Osteocyte (in vitro differentiated cells): ENCODE data around the gene TBC1D5. TPM values are rescaled to one million over a fixed set of nuclear protein-coding genes. Genes with fewer than 3 reads are reported as not detected.

Source experiments
- DNase-seq: peaks from one replicate; pipeline ENCODE4 v3.0.0; 2021; ENCODE audit warnings: mixed read lengths; ENCODE audit not compliant: unreplicated experiment; ENCODE audit errors: extremely low spot score
- H3K27ac Mint-ChIP-seq: one replicate; pipeline ENCODE4 v1.8.0; 2021; ENCODE audit warnings: mild to moderate bottlenecking, mixed read lengths; ENCODE audit not compliant: unreplicated experiment
- H3K27me3 Mint-ChIP-seq: one replicate; pipeline ENCODE4 v1.8.0; 2021; ENCODE audit warnings: mixed read lengths; ENCODE audit not compliant: unreplicated experiment
- H3K36me3 Mint-ChIP-seq: one replicate; pipeline ENCODE4 v1.8.0; 2021; ENCODE audit warnings: mixed read lengths; ENCODE audit not compliant: unreplicated experiment
- H3K4me1 Mint-ChIP-seq: one replicate; pipeline ENCODE4 v1.8.0; 2021; ENCODE audit warnings: mixed read lengths; ENCODE audit not compliant: unreplicated experiment
- H3K4me3 Mint-ChIP-seq: one replicate; pipeline ENCODE4 v1.8.0; 2021; ENCODE audit warnings: mild to moderate bottlenecking, moderate library complexity, mixed read lengths; ENCODE audit not compliant: unreplicated experiment
- H3K9me3 Mint-ChIP-seq: one replicate; pipeline ENCODE4 v1.8.0; 2021; ENCODE audit warnings: mixed read lengths; ENCODE audit not compliant: unreplicated experiment
- total RNA-seq: library from RNA; stranded (reverse); gene quantifications from 2 replicates; pipeline ENCODE4 v1.2.1, GENCODE V29; 2021
- TF ChIP-seq, protein P1 (sequence below): fragments of 200-600 bp; sonication (generic); IDR thresholded peaks from 2 replicates; pipeline ENCODE4 v1.5.0; 2021; ENCODE audit warnings: antibody characterized with exemption, mild to moderate bottlenecking, moderate library complexity

Gene TBC1D5
- total RNA-seq, 1 donor from 2014 or later = 69.2 TPM

GRCh38 chr3:17479681-17480405 is 262.6 kb downstream of the TBC1D5 start:
- Mint-ChIP-seq H3K27me3 (no peaks in the 10 kb centered on the region), H3K36me3 (peaks cover 3% of the 10 kb centered on the region), H3K4me1 (no peaks in the 10 kb centered on the region), H3K4me3 (no peak overlapping the region), H3K27ac (no peak overlapping the region), H3K9me3 (no peaks in the 10 kb centered on the region)
- TF ChIP-seq, protein P1, sequence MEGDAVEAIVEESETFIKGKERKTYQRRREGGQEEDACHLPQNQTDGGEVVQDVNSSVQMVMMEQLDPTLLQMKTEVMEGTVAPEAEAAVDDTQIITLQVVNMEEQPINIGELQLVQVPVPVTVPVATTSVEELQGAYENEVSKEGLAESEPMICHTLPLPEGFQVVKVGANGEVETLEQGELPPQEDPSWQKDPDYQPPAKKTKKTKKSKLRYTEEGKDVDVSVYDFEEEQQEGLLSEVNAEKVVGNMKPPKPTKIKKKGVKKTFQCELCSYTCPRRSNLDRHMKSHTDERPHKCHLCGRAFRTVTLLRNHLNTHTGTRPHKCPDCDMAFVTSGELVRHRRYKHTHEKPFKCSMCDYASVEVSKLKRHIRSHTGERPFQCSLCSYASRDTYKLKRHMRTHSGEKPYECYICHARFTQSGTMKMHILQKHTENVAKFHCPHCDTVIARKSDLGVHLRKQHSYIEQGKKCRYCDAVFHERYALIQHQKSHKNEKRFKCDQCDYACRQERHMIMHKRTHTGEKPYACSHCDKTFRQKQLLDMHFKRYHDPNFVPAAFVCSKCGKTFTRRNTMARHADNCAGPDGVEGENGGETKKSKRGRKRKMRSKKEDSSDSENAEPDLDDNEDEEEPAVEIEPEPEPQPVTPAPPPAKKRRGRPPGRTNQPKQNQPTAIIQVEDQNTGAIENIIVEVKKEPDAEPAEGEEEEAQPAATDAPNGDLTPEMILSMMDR = no peak
- DNase-seq = no peak

GRCh38 chr3:17478673-17479072 is 263.8 kb downstream of the TBC1D5 start:
- Mint-ChIP-seq H3K4me3 (no peak overlapping the region), H3K27me3 (no peaks in the 10 kb centered on the region), H3K36me3 (peaks cover 3% of the 10 kb centered on the region), H3K9me3 (no peaks in the 10 kb centered on the region), H3K27ac (no peak overlapping the region), H3K4me1 (no peaks in the 10 kb centered on the region)
- TF ChIP-seq, protein P1 = no peak
- DNase-seq = no peak

DNA sequence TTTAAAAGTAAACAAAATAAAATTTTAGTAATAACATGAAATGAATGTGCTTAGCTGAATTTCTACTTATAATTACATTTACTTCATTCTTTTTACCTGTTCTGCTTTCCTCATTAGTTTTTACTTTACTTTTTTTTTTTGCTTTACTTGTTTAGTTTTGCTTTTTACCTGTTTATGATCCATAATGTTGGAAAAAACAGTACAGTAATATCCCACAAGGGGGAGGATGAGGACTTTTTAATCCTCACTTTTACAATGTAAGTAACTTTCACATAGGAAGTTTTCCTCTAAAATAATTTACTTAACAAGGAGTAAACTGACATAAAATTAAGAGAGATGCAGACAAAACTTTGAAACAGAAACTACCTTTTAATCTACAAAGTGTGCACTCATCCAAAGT is 268.7 kb downstream of the TBC1D5 start:
- no peak overlapping the region for H3K27ac Mint-ChIP-seq
- no peaks in the 10 kb centered on the region for H3K27me3 Mint-ChIP-seq
- H3K4me3 Mint-ChIP-seq = no peak overlapping the region
- H3K4me1 Mint-ChIP-seq = peaks cover 13% of the 10 kb centered on the region
- H3K36me3 Mint-ChIP-seq = no peaks in the 10 kb centered on the region
- DNase-seq = no peak
- TF ChIP-seq, protein P1 = peak; percentile 50
- no peaks in the 10 kb centered on the region for H3K9me3 Mint-ChIP-seq

DNA sequence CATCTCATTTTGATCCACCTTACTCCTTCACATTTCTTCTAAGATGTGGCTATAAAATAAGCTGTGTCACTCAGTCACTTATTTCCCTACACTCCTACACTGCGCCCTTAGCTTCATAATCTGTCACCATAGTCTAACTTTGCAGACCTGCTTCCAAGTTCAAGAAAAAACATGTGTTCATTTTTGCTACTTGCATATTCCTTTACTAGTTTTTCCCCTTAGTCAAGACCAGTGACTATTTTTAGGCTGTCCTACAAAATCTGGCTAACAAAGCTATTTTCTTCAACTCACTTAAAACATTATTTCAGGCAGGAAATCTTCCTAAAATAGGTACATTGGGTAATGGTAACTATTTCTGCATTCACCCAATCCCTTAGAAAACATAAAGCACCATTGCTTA is 272.5 kb downstream of the TBC1D5 start:
- TF ChIP-seq, protein P1 = no peak
- no peaks in the 10 kb centered on the region for H3K9me3 Mint-ChIP-seq
- DNase-seq = no peak
- no peak overlapping the region for H3K4me3 Mint-ChIP-seq
- H3K27ac Mint-ChIP-seq = no peak overlapping the region
- H3K36me3 Mint-ChIP-seq = no peaks in the 10 kb centered on the region
- H3K4me1 Mint-ChIP-seq = peaks cover 13% of the 10 kb centered on the region
- H3K27me3 Mint-ChIP-seq = no peaks in the 10 kb centered on the region

DNA sequence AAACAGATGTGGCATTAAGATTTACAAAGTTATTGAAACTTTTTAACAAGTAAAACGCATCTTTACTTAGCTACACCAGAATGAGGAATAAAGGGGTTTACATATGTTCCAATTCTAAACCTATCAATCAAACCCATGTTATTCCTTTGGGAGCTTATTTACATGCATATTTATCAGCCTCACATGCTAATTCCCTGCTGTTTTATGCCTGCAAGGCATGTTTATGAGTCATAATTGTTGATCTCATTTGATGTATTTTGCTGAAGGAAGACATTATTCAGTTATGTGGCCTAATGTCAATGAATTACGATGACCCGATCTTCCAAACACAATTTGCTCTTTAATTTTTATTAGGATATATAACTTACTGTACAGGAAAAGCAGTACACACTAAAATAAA is 272.9 kb downstream of the TBC1D5 start:
- peaks cover 3% of the 10 kb centered on the region for H3K36me3 Mint-ChIP-seq
- H3K4me1 Mint-ChIP-seq = peaks cover 13% of the 10 kb centered on the region
- TF ChIP-seq, protein P1 = no peak
- no peak overlapping the region for H3K4me3 Mint-ChIP-seq
- H3K27me3 Mint-ChIP-seq = no peaks in the 10 kb centered on the region
- DNase-seq = no peak
- no peak overlapping the region for H3K27ac Mint-ChIP-seq
- H3K9me3 Mint-ChIP-seq = no peaks in the 10 kb centered on the region
